ENCODE results near the gene KCND3. TPM values are rescaled to one million over a fixed set of nuclear protein-coding genes. Genes with fewer than 3 reads are reported as not detected.

Gene KCND3
- total and polyA plus RNA-seq, 2 of the 4 experiments (the other 2 are of a cell fraction), result under 0.01 to 0.03 TPM

GRCh38 chr1:111943846-111944749 is 45.4 kb downstream of the KCND3 start:
- no peaks in the 10 kb centered on the region for H3K9me3 ChIP-seq (ENCODE audit: control insufficient read depth, insufficient read depth, low read length)
- ATAC-seq (ENCODE audit: low read depth) (no peak), DNase-seq (no peak)
- no peak overlapping the region for H2AFZ ChIP-seq (replicated peaks; ENCODE audit: low read length, poor library complexity)
- H3K4me3 ChIP-seq (ENCODE audit: insufficient read depth, low read depth, low read length), result no peak overlapping the region
- no peaks in the 10 kb centered on the region for H3K4me1 ChIP-seq (ENCODE audit: control insufficient read depth, insufficient read depth, low read length)
- no peak overlapping the region for H3K18ac ChIP-seq (ENCODE audit: low read depth, low read length)
- no peak overlapping the region for H2BK15ac ChIP-seq (ENCODE audit: low read depth, low read length)
- no peaks in the 10 kb centered on the region for H3K9me1 ChIP-seq (ENCODE audit: insufficient read depth, low read length)
- dilution Hi-C loops (cut with HindIII; ENCODE audit: low sequenced_read_pairs, unreplicated experiment), result no loop called here
- no peak overlapping the region for H3K27ac ChIP-seq (ENCODE audit: insufficient read depth, low read length)
- H2BK5ac ChIP-seq (ENCODE audit: low read depth, low read length, poor library complexity, severe bottlenecking), result no peak overlapping the region
- TF ChIP-seq POLR2A (IDR thresholded peaks at IDR 0.05; ENCODE audit: low read depth, low read length), result no peak
- TF ChIP-seq RAD21 (IDR thresholded peaks at IDR 0.05; ENCODE audit: low read length), result no peak
- no peak for TF ChIP-seq SMC3 (IDR thresholded peaks at IDR 0.05; ENCODE audit: low read depth, low read length)
- TF ChIP-seq RFX5 (IDR thresholded peaks at IDR 0.05; ENCODE audit: low read depth, low read length), result no peak
- TF ChIP-seq CEBPB (IDR thresholded peaks at IDR 0.05; ENCODE audit: low read depth, low read length), result no peak
- TF ChIP-seq CTCF (conservative IDR thresholded peaks at IDR 0.05; ENCODE audit: low read depth, low read length), result no peak
- no peak for TF ChIP-seq FOS (IDR thresholded peaks at IDR 0.05; ENCODE audit: low read depth, low read length)
- TF ChIP-seq MAZ (IDR thresholded peaks at IDR 0.05; ENCODE audit: borderline replicate concordance, low read depth, low read length), result no peak
- TF ChIP-seq, protein P1, sequence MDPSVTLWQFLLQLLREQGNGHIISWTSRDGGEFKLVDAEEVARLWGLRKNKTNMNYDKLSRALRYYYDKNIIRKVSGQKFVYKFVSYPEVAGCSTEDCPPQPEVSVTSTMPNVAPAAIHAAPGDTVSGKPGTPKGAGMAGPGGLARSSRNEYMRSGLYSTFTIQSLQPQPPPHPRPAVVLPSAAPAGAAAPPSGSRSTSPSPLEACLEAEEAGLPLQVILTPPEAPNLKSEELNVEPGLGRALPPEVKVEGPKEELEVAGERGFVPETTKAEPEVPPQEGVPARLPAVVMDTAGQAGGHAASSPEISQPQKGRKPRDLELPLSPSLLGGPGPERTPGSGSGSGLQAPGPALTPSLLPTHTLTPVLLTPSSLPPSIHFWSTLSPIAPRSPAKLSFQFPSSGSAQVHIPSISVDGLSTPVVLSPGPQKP (IDR thresholded peaks at IDR 0.05; ENCODE audit: borderline replicate concordance, low read depth, low read length), result no peak
- TF ChIP-seq BHLHE40 (IDR thresholded peaks at IDR 0.05; ENCODE audit: low read depth, low read length), result no peak
- no peak for TF ChIP-seq MXI1 (IDR thresholded peaks at IDR 0.05; ENCODE audit: borderline replicate concordance, low read depth, low read length)
- TF ChIP-seq NFE2L2 (IDR thresholded peaks at IDR 0.05; ENCODE audit: low read depth, low read length), result no peak
- TF ChIP-seq USF2 (IDR thresholded peaks at IDR 0.05; ENCODE audit: low read depth, low read length), result no peak
- no peak overlapping the region for H3K4me2 ChIP-seq (ENCODE audit: low read depth, low read length)
- H4K91ac ChIP-seq (ENCODE audit: insufficient read depth, low read depth, low read length), result no peak overlapping the region
- no peak overlapping the region for H2BK120ac ChIP-seq (ENCODE audit: low read depth, low read length)
- H3K27me3 ChIP-seq (ENCODE audit: control insufficient read depth, insufficient read depth, low read length), result no peaks in the 10 kb centered on the region; the same call in 1 of the 2 replicates
- ChIA-PET CTCF (no interaction called here), POLR2A (ENCODE audit: unreplicated experiment) (no interaction called here)
- in situ Hi-C loops (cut with MboI; ENCODE audit: low sequenced_read_pairs), result no loop called here
- H3K14ac ChIP-seq (replicated peaks; ENCODE audit: low read depth, low read length), result no peak overlapping the region
- no peaks in the 10 kb centered on the region for H3K79me1 ChIP-seq (ENCODE audit: low read depth in 1 of 2, low read length in 2 of 2)
- intact Hi-C loops (cut with micrococcal nuclease), result no loop called here
- H2BK20ac ChIP-seq (ENCODE audit: low read depth, low read length), result no peak overlapping the region
- no peak overlapping the region for H3K23ac ChIP-seq (ENCODE audit: low read depth, low read length)
- H3K4ac ChIP-seq (ENCODE audit: low read depth, low read length), result no peak overlapping the region
- no peak overlapping the region for H3K56ac ChIP-seq (ENCODE audit: extremely low read depth, insufficient read depth, low read length)
- no peaks in the 10 kb centered on the region for H4K20me1 ChIP-seq (ENCODE audit: insufficient read depth, low read length)
- H4K5ac ChIP-seq (ENCODE audit: low read depth, low read length), result no peak overlapping the region
- no peak overlapping the region for H4K8ac ChIP-seq (ENCODE audit: low read depth in 2 of 2, low read length in 2 of 2)
- BruUV-seq (replicated peaks), result no TSS peak
- no peak overlapping the region for H2AK9ac ChIP-seq (replicated peaks; ENCODE audit: low read depth, low read length, poor library complexity)
- WGBS, 2 experiments (ENCODE audit: extremely low coverage in 2 of 2, insufficient read length in 1 of 2), result 49% methylated on average over 3 of the region's 15 CpGs; no CpG with 5 or more reads in 1 of the 2 experiments
- no peak overlapping the region for H3K9ac ChIP-seq (ENCODE audit: low read depth, low read length)
- H2AK5ac ChIP-seq (ENCODE audit: low read depth, low read length), result no peak overlapping the region
- no peaks in the 10 kb centered on the region for H3K36me3 ChIP-seq (ENCODE audit: control insufficient read depth, insufficient read depth, low read length)

Measured in IMR-90 (cell line).